Measurements from ENCODE around the gene EXD3. TPM values are rescaled to one million over a fixed set of nuclear protein-coding genes. Genes with fewer than 3 reads are reported as not detected.
A peak's percentile ranks its signal among the peaks of the same experiment; 100 is the strongest.

Gene EXD3
- total RNA-seq, 4 donors from 2014 or later = 2.8 to 16.8 (median 9.1) TPM

DNA sequence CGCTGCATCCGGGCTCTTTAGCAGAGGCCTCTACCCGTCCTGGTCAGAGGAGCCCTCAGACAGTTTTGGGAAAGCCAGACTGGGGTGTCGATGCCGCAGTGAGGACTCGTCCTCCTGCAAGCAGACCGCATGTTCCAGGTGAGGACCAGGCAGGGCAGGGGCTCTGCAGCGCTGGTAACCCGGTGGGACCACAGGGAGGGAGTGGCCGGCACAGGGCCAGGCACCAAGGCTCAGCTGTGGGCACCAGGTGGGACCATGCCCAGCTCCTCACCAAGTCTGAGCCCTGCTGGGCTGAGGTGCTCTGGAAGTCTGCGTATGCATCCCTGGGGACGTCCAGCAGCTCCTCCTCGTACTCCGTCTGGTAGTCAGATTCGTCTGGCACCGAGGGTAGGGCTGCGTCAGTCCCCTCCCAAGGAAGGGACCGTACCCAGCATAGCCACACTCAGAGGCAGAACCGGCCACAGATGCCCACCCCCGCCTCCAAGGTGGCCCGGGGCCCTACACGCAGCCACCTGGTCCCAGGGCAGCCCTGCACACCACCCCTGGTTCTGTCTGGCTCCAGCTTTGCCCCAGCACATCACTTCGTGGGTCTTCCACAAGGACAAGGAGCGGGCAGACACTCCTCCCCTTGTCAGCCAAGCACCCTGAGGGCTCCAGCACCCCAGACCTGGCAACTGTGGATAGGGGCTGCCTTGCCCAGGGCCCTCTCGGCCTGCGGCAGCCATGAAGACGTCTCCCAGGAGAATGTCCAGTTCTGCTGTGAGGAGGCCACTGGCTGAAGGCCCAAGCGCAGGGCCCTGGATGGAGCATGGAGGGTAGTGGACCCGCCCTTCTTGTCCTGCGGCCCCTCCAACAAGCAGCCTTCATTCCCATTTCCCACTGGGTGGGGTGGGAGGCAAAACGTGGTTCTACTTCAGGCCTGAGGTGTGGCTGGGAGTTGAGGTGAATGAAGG lies 37.7 kb upstream of the EXD3 start:
- 91 to 94% methylated on average over 7 to 12 of the region's 31 CpGs for WGBS, 2 donors

DNA sequence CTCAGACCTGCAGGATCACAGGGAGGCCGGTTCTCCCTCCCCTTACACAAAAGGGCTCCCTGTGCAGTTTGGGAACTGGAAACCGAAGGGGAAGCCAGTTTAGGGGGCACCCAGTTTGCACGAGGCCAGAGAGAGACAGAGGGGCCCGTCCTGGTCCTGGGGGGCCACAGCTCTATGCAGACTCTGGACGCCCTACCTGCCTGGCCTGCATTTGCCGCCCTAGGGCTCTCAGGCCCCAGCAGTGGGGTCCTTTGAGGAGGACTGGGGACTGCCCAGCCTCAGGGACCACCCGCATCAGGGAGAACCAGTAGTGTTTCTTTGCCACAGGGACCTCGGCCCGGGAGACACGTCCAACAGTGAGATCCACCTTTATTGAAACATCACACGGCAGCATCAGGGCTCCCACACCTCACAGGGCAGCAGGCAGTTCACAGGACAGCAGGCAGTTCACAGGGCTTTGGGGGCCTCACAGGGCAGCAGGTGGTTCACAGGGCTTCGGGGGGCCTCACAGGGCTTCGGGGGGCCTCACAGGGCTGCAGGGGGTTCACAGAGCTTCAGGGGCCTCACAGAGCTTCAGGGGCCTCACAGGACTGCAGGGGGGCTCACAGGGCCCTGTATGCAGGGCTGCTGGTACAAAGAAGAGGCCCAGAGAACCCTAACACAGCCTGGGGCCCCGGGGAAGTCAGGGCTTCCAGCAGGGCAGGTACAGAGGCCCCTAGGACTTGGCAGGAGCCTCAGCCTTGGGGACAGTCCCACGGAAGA lies 36.8 kb upstream of the EXD3 start:
- H3K9me3 ChIP-seq = no peaks in the 10 kb centered on the region
- H3K27ac ChIP-seq = peak overlapping the region; percentile 72 to 88 (median 84)
- TF ChIP-seq POLR2A (IDR thresholded peaks at IDR 0.05) = no peak
- TF ChIP-seq, protein P1, sequence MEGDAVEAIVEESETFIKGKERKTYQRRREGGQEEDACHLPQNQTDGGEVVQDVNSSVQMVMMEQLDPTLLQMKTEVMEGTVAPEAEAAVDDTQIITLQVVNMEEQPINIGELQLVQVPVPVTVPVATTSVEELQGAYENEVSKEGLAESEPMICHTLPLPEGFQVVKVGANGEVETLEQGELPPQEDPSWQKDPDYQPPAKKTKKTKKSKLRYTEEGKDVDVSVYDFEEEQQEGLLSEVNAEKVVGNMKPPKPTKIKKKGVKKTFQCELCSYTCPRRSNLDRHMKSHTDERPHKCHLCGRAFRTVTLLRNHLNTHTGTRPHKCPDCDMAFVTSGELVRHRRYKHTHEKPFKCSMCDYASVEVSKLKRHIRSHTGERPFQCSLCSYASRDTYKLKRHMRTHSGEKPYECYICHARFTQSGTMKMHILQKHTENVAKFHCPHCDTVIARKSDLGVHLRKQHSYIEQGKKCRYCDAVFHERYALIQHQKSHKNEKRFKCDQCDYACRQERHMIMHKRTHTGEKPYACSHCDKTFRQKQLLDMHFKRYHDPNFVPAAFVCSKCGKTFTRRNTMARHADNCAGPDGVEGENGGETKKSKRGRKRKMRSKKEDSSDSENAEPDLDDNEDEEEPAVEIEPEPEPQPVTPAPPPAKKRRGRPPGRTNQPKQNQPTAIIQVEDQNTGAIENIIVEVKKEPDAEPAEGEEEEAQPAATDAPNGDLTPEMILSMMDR (IDR thresholded peaks at IDR 0.05) = no peak
- whole genome bisulfite sequencing, 2 donors = 0 to 52% methylated on average over 2 of the region's 15 CpGs
- H3K36me3 ChIP-seq = peaks cover 0 to 17% (median 0%) of the 10 kb centered on the region in 3 donors
- no peak for DNase-seq
- peaks cover 26 to 72% (median 30%) of the 10 kb centered on the region in 3 donors for H3K4me1 ChIP-seq
- H3K4me3 ChIP-seq = peak overlapping the region; percentile 61 to 91 (median 80)
- H3K27me3 ChIP-seq = peaks cover 0 to 5% (median 0%) of the 10 kb centered on the region in 4 donors
- intact Hi-C loops (cut with DNase I) = no loop called here

More for the DNA sequence above, 37.7 kb upstream of the EXD3 start:
- Histone ChIP-seq H3K9me3 (no peaks in the 10 kb centered on the region), H3K27me3 (peaks cover 0 to 5% (median 0%) of the 10 kb centered on the region in 4 donors), H3K4me3 (no peak overlapping the region), H3K36me3 (peaks cover 0 to 17% (median 0%) of the 10 kb centered on the region in 3 donors), H3K27ac (peak overlapping the region in 1 of 4 donors; percentile 48), H3K4me1 (peaks cover 24 to 63% (median 25%) of the 10 kb centered on the region in 3 donors)
- intact Hi-C loops (cut with DNase I) = no loop called here
- TF ChIP-seq, protein P1 (IDR thresholded peaks at IDR 0.05) = no peak
- no peak for TF ChIP-seq POLR2A (IDR thresholded peaks at IDR 0.05)
- no peak for DNase-seq

DNA sequence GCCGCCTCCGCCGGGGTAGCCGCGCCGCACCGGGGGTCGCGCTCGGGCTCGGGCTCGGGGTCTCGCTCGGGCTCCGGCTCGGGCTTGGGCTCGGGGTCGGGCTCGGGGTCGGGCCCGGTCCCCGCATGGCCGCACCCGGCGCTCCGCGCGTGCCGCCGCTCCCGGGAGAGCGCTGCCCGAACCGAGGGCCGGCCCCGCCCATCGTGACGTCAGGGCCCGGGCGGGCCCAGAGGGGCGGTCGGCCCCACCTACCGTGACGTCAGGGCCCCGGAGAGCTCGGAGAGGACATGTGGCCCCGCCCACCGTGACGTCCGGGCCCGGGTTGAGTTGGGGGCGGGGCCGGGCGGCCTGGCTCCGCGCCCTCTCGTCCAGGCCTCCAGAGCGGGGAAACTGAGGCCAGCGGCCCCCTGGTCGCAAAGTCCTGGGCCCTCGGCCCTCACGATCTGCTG lies 36.2 kb upstream of the EXD3 start, which contains the start of gene NSMF:
NSMF (minus strand) TSS at position 183 of the 449 bp plus-strand sequence. CDS start 232 bp downstream, outside the sequence.
- peak in 3 of 4 donors; percentile 68 to 90 (median 84) for TF ChIP-seq POLR2A (IDR thresholded peaks at IDR 0.05)
- TF ChIP-seq, protein P1 (IDR thresholded peaks at IDR 0.05) = peak in 1 of 6 experiments; percentile 9
- H3K4me3 ChIP-seq = peak within 1 kb of the TSS; percentile 61 to 91 (median 80)
- WGBS, 2 donors = no CpG with 5 or more reads among the region's 62 CpGs
- H3K27me3 ChIP-seq = peaks cover 0 to 5% (median 0%) of the 10 kb centered on the region in 4 donors
- peak within 1 kb of the TSS; percentile 72 to 88 (median 84) for H3K27ac ChIP-seq
- H3K9me3 ChIP-seq = no peaks in the 10 kb centered on the region
- DNase-seq = peak; percentile 66
- peaks cover 32 to 78% (median 36%) of the 10 kb centered on the region in 3 donors for H3K4me1 ChIP-seq
- peaks cover 0 to 17% (median 0%) of the 10 kb centered on the region in 3 donors for H3K36me3 ChIP-seq
- intact Hi-C loops (cut with DNase I) = no loop called here

DNA sequence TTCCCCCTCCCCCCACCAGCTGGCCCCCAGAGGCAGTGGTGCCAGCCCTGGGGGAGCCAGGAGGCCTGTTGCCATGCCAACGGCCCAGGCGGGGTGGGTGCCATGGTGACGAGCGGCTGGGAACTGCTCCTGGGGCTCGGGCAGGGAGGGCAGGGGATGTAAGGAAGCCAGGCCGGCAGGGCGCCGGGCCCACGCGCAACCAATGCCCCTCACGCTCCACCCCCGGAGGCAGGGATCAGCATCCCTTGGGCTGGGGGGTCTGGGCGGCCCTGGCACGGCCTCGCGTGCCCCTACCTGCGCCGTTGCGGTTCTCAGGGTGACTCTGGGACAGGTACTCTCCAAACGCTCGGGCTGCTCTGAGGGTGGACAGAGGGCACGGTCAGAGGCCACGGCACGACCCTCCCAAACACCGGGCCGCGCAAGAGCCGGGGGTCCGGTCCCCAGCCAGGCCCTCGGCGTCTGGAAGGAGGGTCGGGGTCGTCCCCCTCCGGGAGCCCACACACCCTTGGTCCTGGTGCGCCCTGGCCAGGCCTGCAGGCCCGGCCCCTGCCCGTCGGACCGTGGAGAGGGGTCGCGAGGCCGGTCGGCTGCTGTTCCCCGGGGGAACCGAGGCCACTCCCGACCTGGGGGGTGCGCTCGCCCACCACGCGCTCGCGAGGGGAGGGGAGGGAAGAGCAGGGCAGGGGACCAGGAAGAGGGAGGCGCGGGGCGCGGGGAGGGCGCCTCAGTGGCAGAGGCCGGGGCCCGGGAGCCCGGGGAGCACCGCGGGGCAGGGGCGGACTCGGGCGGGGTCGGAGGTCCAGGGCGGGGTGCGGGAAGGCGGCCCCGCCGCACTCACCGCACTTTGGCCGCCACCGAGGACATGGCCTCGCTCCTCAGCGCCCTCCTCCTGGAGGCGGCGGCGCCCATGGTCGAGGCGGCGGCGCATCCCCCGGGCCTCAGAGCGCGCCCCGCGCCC lies 35.5 kb upstream of the EXD3 start:
- Histone ChIP-seq H3K4me3 (peak overlapping the region; percentile 61 to 91 (median 80)), H3K4me1 (peaks cover 36 to 85% (median 36%) of the 10 kb centered on the region in 3 donors), H3K9me3 (no peaks in the 10 kb centered on the region), H3K27me3 (peaks cover 0 to 5% (median 0%) of the 10 kb centered on the region in 4 donors), H3K27ac (peak overlapping the region; percentile 67 to 88 (median 77)), H3K36me3 (peaks cover 0 to 17% (median 0%) of the 10 kb centered on the region in 3 donors)
- whole genome bisulfite sequencing, 2 donors = 37% methylated on average over 6 of the region's 88 CpGs; no CpG with 5 or more reads in 1 of the 2 donors
- no peak for TF ChIP-seq POLR2A (IDR thresholded peaks at IDR 0.05)
- TF ChIP-seq, protein P1 (IDR thresholded peaks at IDR 0.05) = no peak
- no peak for DNase-seq
- intact Hi-C loops (cut with DNase I) = no loop called here
